ENCODE measurements around the gene C19orf81. TPM values are rescaled to one million over a fixed set of nuclear protein-coding genes. Genes with fewer than 3 reads are reported as not detected.

C19orf81 gene
- total and polyA plus RNA-seq, 2 of the 13 experiments (the other 11 are each of a cell fraction or from before 2014, with no cell fraction given): not detected

DNA sequence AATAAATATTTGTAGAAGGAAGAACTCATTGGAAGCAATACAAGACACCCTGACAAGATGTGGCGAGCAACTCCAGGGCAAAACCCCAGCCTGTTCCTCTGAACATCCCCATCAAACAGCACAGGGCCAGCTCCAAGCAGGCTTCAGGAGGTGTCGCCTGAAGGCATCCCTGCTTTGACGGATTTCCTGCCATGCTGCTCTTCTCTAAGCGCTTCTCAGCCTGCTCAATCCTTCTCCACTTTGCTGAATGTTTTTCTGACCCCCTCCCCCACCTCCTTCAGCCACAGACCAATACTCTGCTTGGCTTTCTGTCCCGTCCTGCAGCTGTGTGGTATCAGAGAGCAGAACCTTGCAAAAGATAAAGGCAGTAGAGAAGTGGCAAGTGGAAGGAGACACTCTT, 28.4 kb downstream of the C19orf81 start:
- Histone ChIP-seq H3K4me2 (ENCODE audit: low read depth, low read length) (no peak overlapping the region), H3K36me3 (replicated peaks in 1 of 2; ENCODE audit: control insufficient read depth in 1 of 2, insufficient read depth in 2 of 2, low read length in 2 of 2) (no peaks in the 10 kb centered on the region), H4K20me1 (ENCODE audit: insufficient read depth, low read length) (no peaks in the 10 kb centered on the region), H3K4me1 (ENCODE audit: insufficient read depth, low read length) (no peaks in the 10 kb centered on the region), H2AFZ (ENCODE audit: low read length) (no peak overlapping the region), H3K27ac (ENCODE audit: extremely low read length, insufficient read depth, low read length) (no peak overlapping the region), H3K4me3 (replicated peaks in 1 of 3; ENCODE audit: insufficient read depth in 1 of 3, low read depth in 2 of 3, low read length in 3 of 3) (no peak overlapping the region), H3K79me2 (ENCODE audit: insufficient read depth, low read length) (no peaks in the 10 kb centered on the region), H3K9me3 (ENCODE audit: low read length) (no peaks in the 10 kb centered on the region), H3K27me3 (ENCODE audit: control insufficient read depth in 1 of 2, insufficient read depth in 2 of 2, low read length in 2 of 2) (peaks cover 5 to 24% of the 10 kb centered on the region in 2 experiments; a peak in 4 of 5 replicates), H3K9ac (ENCODE audit: insufficient read depth, low read depth, low read length) (no peak overlapping the region)
- no TSS peak for BruUV-seq (replicated peaks)
- POLR2A ChIA-PET: no interaction called here
- ATAC-seq (no peak), FAIRE-seq (no peak), DNase-seq (ENCODE audit: low spot score) (no peak)
- CTCF ChIA-PET (ENCODE audit: low intra/inter-chr PET ratio, low total read pairs): no interaction called here
- in situ Hi-C loops (cut with HindIII; ENCODE audit: extremely low pct_ligation_motif_present, low pct_unique_long_range_greater_than_20kb): no loop called here
- intact Hi-C loops (cut with micrococcal nuclease; ENCODE audit: unreplicated experiment): no loop called here
- 13% methylated on average over 5 of the region's 5 CpGs for WGBS (ENCODE audit: low lambda C conversion rate)
- TF ChIP-seq ATM (IDR thresholded peaks at IDR 0.05; ENCODE audit: borderline replicate concordance) (no peak), ZNF138 (CRISPR knock-in tag; IDR thresholded peaks at IDR 0.05; ENCODE audit: low read depth) (no peak), MEIS1 (CRISPR knock-in tag; IDR thresholded peaks at IDR 0.05; ENCODE audit: borderline replicate concordance) (no peak), NPAS2 (CRISPR knock-in tag; IDR thresholded peaks at IDR 0.05; ENCODE audit: borderline replicate concordance) (no peak), ZNF629 (CRISPR knock-in tag; conservative IDR thresholded peaks at IDR 0.05) (no peak), RARG (CRISPR knock-in tag; IDR thresholded peaks at IDR 0.05; ENCODE audit: low read depth) (no peak)
- TF ChIP-seq, protein P1, sequence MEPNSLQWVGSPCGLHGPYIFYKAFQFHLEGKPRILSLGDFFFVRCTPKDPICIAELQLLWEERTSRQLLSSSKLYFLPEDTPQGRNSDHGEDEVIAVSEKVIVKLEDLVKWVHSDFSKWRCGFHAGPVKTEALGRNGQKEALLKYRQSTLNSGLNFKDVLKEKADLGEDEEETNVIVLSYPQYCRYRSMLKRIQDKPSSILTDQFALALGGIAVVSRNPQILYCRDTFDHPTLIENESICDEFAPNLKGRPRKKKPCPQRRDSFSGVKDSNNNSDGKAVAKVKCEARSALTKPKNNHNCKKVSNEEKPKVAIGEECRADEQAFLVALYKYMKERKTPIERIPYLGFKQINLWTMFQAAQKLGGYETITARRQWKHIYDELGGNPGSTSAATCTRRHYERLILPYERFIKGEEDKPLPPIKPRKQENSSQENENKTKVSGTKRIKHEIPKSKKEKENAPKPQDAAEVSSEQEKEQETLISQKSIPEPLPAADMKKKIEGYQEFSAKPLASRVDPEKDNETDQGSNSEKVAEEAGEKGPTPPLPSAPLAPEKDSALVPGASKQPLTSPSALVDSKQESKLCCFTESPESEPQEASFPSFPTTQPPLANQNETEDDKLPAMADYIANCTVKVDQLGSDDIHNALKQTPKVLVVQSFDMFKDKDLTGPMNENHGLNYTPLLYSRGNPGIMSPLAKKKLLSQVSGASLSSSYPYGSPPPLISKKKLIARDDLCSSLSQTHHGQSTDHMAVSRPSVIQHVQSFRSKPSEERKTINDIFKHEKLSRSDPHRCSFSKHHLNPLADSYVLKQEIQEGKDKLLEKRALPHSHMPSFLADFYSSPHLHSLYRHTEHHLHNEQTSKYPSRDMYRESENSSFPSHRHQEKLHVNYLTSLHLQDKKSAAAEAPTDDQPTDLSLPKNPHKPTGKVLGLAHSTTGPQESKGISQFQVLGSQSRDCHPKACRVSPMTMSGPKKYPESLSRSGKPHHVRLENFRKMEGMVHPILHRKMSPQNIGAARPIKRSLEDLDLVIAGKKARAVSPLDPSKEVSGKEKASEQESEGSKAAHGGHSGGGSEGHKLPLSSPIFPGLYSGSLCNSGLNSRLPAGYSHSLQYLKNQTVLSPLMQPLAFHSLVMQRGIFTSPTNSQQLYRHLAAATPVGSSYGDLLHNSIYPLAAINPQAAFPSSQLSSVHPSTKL (CRISPR knock-in tag; IDR thresholded peaks at IDR 0.05): no peak

Data from HepG2 (cell line).